HCT116 (cell line): ENCODE results near the gene EIF4G3. TPM values are rescaled to one million over a fixed set of nuclear protein-coding genes. Genes with fewer than 3 reads are reported as not detected.

ENCODE experiments used
- ATAC-seq: fragments of 200-7000 bp; cut with Tn5 transposase; 2 replicates; pipeline ENCODE4 v1.9.1; 2020; ENCODE audit warnings: mild to moderate bottlenecking, moderate library complexity
- BruUV-seq: library from RNA; stranded (reverse); fragments of 400-500 nt; replicated peaks from 2 replicates; lab custom pipeline; 2021; lab: Mats Ljungman, UMichigan
- CTCF ChIA-PET: fragments of 300-600 bp; sonication (Branson Sonifier 250); formaldehyde crosslinking; loops from one replicate; lab custom pipeline; 2021; ENCODE audit warnings: antibody characterized with exemption; lab: Charles Lee
- POLR2A ChIA-PET: fragments of 300-600, 350-600 bp; sonication (Branson Sonifier 250); formaldehyde crosslinking; loops from one replicate; lab custom pipeline; 2021; ENCODE audit warnings: antibody characterized with exemption; lab: Charles Lee
- RAD21 ChIA-PET, 2 experiments: fragments of 300-600 bp; sonication (Branson Sonifier 250); formaldehyde crosslinking; loops; one replicate each; lab custom pipeline; 2023; ENCODE audit warnings: low total read pairs in 2 of 2; ENCODE audit not compliant: uncharacterized antibody in 2 of 2, unreplicated experiment in 2 of 2, low non-redundant PET in 1 of 2; lab: Charles Lee
- DNase-seq: peaks from one replicate; pipeline ENCODE4 v3.0.0-alpha.2; 2010; ENCODE audit warnings: low read depth, low spot score
- H2AFZ ChIP-seq: fragments of 200-600 bp; shearing (Covaris generic), sonication (generic); 2 replicates; pipeline ENCODE4 v1.6.1; 2017; ENCODE audit warnings: low read depth, mixed run types, mixed read lengths, antibody characterized with exemption, low read length; ENCODE audit not compliant: poor library complexity, severe bottlenecking
- H3K27ac ChIP-seq: 2 replicates; pipeline ENCODE4 v1.5.1; 2012; ENCODE audit warnings: low read depth, low read length
- H3K27me3 ChIP-seq: fragments of 200-600 bp; sonication (generic); 2 replicates; pipeline ENCODE4 v1.6.1; 2016; ENCODE audit warnings: mixed run types, low read length, mixed read lengths; ENCODE audit not compliant: insufficient read depth
- H3K36me3 ChIP-seq, 2 experiments: fragments of 200-500 bp in 1 of 2; fragments of 200-600 bp in 1 of 2; sonication (Bioruptor generic) in 1 of 2; sonication (generic) in 1 of 2; 2 replicates each; pipeline versions ENCODE4 v1.5.1 to v1.6.1; 2014 to 2016; ENCODE audit warnings: low read length in 2 of 2, inconsistent platforms in 1 of 2, mixed read lengths in 1 of 2, mixed run types in 1 of 2; ENCODE audit not compliant: insufficient read depth in 2 of 2, control insufficient read depth in 1 of 2
- H3K4me1 ChIP-seq, 2 experiments: fragments of 200-600 bp in 1 of 2; sonication (generic) in 1 of 2; 2 replicates each; pipeline versions ENCODE4 v1.5.1 to v1.6.1; 2012 to 2017; ENCODE audit warnings: low read length in 2 of 2, inconsistent platforms in 1 of 2, mild to moderate bottlenecking in 1 of 2, mixed read lengths in 1 of 2, mixed run types in 1 of 2, moderate library complexity in 1 of 2; ENCODE audit not compliant: insufficient read depth in 2 of 2, control insufficient read depth in 1 of 2
- H3K4me2 ChIP-seq: fragments of 200-600 bp; sonication (generic); 2 replicates; pipeline ENCODE4 v1.6.1; 2017; ENCODE audit warnings: mixed run types, low read length, mixed read lengths
- H3K4me3 ChIP-seq, 2 experiments: fragments of 200-600 bp in 1 of 2; sonication (generic) in 1 of 2; replicated peaks in 1 of 2; 2 replicates each; pipeline ENCODE4 v1.5.1; 2011 to 2016; ENCODE audit warnings: low read length in 2 of 2, control low read depth in 1 of 2, low read depth in 1 of 2, mild to moderate bottlenecking in 1 of 2, mixed read lengths in 1 of 2, mixed run types in 1 of 2
- H3K79me2 ChIP-seq: fragments of 200-600 bp; sonication (generic); 2 replicates; pipeline ENCODE4 v1.6.1; 2017; ENCODE audit warnings: mild to moderate bottlenecking, mixed run types, low read length, moderate library complexity, mixed read lengths; ENCODE audit not compliant: insufficient read depth
- H3K9ac ChIP-seq: fragments of 200-600 bp; sonication (generic); 2 replicates; pipeline ENCODE4 v1.6.1; 2016; ENCODE audit warnings: low read length, mixed read lengths
- H3K9me2 ChIP-seq: fragments of 200-600 bp; sonication (generic), shearing (Covaris generic); 2 replicates; pipeline ENCODE4 v1.6.1; 2017; ENCODE audit warnings: mixed run types, mild to moderate bottlenecking, moderate library complexity; ENCODE audit not compliant: insufficient read depth
- H3K9me3 ChIP-seq, 2 experiments: fragments of 200-500 bp in 1 of 2; fragments of 200-600 bp in 1 of 2; sonication (Bioruptor generic) in 1 of 2; sonication (generic) in 1 of 2; 2 replicates each; pipeline ENCODE4 v1.6.1; 2014 to 2017; ENCODE audit warnings: low read length in 2 of 2, mixed read lengths in 2 of 2, inconsistent platforms in 1 of 2, low read depth in 1 of 2, mild to moderate bottlenecking in 1 of 2, mixed run types in 1 of 2, moderate library complexity in 1 of 2; ENCODE audit not compliant: control insufficient read depth in 1 of 2, insufficient read depth in 1 of 2
- H4K20me1 ChIP-seq: fragments of 200-600 bp; sonication (generic), shearing (Covaris generic); 2 replicates; pipeline ENCODE4 v1.6.1; 2017; ENCODE audit warnings: mixed run types, mild to moderate bottlenecking, moderate library complexity; ENCODE audit not compliant: insufficient read depth
- CBX3 ChIP-seq: IDR thresholded peaks from 2 replicates; pipeline ENCODE4 v1.6.1; 2012; ENCODE audit warnings: low read depth
- CEBPB ChIP-seq: IDR thresholded peaks from 2 replicates; pipeline ENCODE4 v1.6.1; 2012; ENCODE audit warnings: low read depth
- EZH2 ChIP-seq: fragments of 200-600 bp; sonication (generic); IDR thresholded peaks from 2 replicates; pipeline ENCODE4 v1.6.1; 2017; ENCODE audit warnings: antibody characterized with exemption, mixed run types
- MAX ChIP-seq: IDR thresholded peaks from 2 replicates; pipeline ENCODE4 v1.6.1; 2012
- POLR2A ChIP-seq: IDR thresholded peaks from 2 replicates; pipeline ENCODE4 v1.7.0; 2011; ENCODE audit warnings: borderline replicate concordance; ENCODE audit not compliant: insufficient read depth, insufficient read length; ENCODE audit errors: extremely low read depth
- RAD21 ChIP-seq: IDR thresholded peaks from 2 replicates; pipeline ENCODE4 v1.6.1; 2012; ENCODE audit warnings: low read depth, mild to moderate bottlenecking
- SP1 ChIP-seq: IDR thresholded peaks from 2 replicates; pipeline ENCODE4 v1.6.1; 2012; ENCODE audit warnings: low read depth
- TCF7L2 ChIP-seq: IDR thresholded peaks from 2 replicates; pipeline ENCODE4 v1.7.0; 2011; ENCODE audit warnings: borderline replicate concordance, inconsistent platforms; ENCODE audit not compliant: insufficient read depth, insufficient read length; ENCODE audit errors: extremely low read depth
- YY1 ChIP-seq: IDR thresholded peaks from 2 replicates; pipeline ENCODE4 v1.6.1; 2011; ENCODE audit warnings: low read length, low read depth, moderate library complexity, mild to moderate bottlenecking; ENCODE audit not compliant: insufficient replicate concordance; ENCODE audit errors: extremely low read depth
- ZBTB33 ChIP-seq: IDR thresholded peaks from 2 replicates; pipeline ENCODE4 v1.6.1; 2011; ENCODE audit warnings: mild to moderate bottlenecking, low read length, moderate library complexity; ENCODE audit not compliant: insufficient replicate concordance; ENCODE audit errors: extremely low read depth
- ZNF274 ChIP-seq: fragments of 200-500 bp; sonication (Bioruptor generic); IDR thresholded peaks from 2 replicates; pipeline ENCODE4 v1.6.1; 2014; ENCODE audit warnings: mild to moderate bottlenecking, low read depth, low read length, inconsistent platforms
- intact Hi-C: fragments of 100-400 bp; cut with micrococcal nuclease; formaldehyde crosslinking; loops from 2 replicates; pipeline ENCODE4 v1.10.0; 2022
- total RNA-seq: library from RNA; stranded (reverse); gene quantifications from one replicate; pipeline ENCODE4 v1.2.1, GENCODE V29; 2021; ENCODE audit not compliant: unreplicated experiment
- TF ChIP-seq, protein P1 (sequence below), 3 experiments: fragments of 200-600 bp in 1 of 3; sonication (generic) in 1 of 3; IDR thresholded peaks in 2 of 3; conservative IDR thresholded peaks in 1 of 3; 2 replicates each; pipeline ENCODE4 v1.5.1; 2012 to 2017; ENCODE audit warnings: low read depth in 2 of 3, low read length in 2 of 3, antibody characterized with exemption in 1 of 3, borderline replicate concordance in 1 of 3, control low read depth in 1 of 3, mild to moderate bottlenecking in 1 of 3, mixed read lengths in 1 of 3, mixed run types in 1 of 3, moderate library complexity in 1 of 3; ENCODE audit not compliant: insufficient read depth in 1 of 3
- TF ChIP-seq, protein P2 (sequence below): IDR thresholded peaks from 2 replicates; pipeline ENCODE4 v1.6.1; 2012; ENCODE audit warnings: low read depth

EIF4G3 gene
- total RNA-seq, 1 experiment from 2014 or later, result 40.1 TPM

DNA sequence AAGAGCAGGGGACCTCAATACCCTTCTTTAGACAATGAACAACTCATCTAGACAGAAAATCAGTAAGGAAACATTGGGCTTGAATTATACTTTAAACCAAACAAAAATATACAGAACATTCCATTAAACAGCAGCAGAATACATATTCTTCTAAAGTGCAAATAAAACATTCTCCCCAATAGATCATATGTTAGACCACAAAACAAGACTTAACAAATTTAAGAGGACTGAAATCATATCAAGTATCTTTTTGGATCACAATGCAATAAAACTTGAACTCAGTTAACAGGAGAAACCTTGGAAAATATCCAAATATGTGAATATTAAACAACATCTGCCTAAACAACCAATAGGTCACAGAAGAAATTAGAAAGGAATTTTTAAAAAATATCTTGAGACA, 341.9 kb downstream of the EIF4G3 start:
- ChIA-PET RAD21 (no interaction called here), POLR2A (no interaction called here), CTCF (no interaction called here)
- DNase-seq (no peak), ATAC-seq (no peak)
- H3K27ac ChIP-seq, result no peak overlapping the region
- no peak overlapping the region for H3K4me2 ChIP-seq
- no peaks in the 10 kb centered on the region for H3K36me3 ChIP-seq
- no TSS peak for BruUV-seq
- no peaks in the 10 kb centered on the region for H3K9me2 ChIP-seq
- H3K27me3 ChIP-seq, result no peaks in the 10 kb centered on the region
- H3K9me3 ChIP-seq, result no peaks in the 10 kb centered on the region
- H2AFZ ChIP-seq, result no peak overlapping the region
- intact Hi-C loops, result no loop called here
- no peaks in the 10 kb centered on the region; the same call in 1 of the 2 replicates for H4K20me1 ChIP-seq
- TF ChIP-seq CBX3, result no peak
- no peak for TF ChIP-seq RAD21
- no peak for TF ChIP-seq SP1
- TF ChIP-seq, protein P1, sequence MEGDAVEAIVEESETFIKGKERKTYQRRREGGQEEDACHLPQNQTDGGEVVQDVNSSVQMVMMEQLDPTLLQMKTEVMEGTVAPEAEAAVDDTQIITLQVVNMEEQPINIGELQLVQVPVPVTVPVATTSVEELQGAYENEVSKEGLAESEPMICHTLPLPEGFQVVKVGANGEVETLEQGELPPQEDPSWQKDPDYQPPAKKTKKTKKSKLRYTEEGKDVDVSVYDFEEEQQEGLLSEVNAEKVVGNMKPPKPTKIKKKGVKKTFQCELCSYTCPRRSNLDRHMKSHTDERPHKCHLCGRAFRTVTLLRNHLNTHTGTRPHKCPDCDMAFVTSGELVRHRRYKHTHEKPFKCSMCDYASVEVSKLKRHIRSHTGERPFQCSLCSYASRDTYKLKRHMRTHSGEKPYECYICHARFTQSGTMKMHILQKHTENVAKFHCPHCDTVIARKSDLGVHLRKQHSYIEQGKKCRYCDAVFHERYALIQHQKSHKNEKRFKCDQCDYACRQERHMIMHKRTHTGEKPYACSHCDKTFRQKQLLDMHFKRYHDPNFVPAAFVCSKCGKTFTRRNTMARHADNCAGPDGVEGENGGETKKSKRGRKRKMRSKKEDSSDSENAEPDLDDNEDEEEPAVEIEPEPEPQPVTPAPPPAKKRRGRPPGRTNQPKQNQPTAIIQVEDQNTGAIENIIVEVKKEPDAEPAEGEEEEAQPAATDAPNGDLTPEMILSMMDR (IDR thresholded peaks at IDR 0.05 in 2 of 3, conservative IDR thresholded peaks at IDR 0.05 in 1 of 3; ENCODE audit: borderline replicate concordance in 1 of 3, insufficient read depth in 1 of 3, low read depth in 2 of 3, low read length in 2 of 3), result no peak
- H3K4me3 ChIP-seq, result no peak overlapping the region
- no peaks in the 10 kb centered on the region for H3K79me2 ChIP-seq
- no peaks in the 10 kb centered on the region for H3K4me1 ChIP-seq
- no peak overlapping the region for H3K9ac ChIP-seq

- no TSS peak for BruUV-seq
- TF ChIP-seq TCF7L2, result no peak
- no peak for TF ChIP-seq YY1
- TF ChIP-seq EZH2, result no peak
- TF ChIP-seq ZNF274, result no peak
- TF ChIP-seq, protein P2, sequence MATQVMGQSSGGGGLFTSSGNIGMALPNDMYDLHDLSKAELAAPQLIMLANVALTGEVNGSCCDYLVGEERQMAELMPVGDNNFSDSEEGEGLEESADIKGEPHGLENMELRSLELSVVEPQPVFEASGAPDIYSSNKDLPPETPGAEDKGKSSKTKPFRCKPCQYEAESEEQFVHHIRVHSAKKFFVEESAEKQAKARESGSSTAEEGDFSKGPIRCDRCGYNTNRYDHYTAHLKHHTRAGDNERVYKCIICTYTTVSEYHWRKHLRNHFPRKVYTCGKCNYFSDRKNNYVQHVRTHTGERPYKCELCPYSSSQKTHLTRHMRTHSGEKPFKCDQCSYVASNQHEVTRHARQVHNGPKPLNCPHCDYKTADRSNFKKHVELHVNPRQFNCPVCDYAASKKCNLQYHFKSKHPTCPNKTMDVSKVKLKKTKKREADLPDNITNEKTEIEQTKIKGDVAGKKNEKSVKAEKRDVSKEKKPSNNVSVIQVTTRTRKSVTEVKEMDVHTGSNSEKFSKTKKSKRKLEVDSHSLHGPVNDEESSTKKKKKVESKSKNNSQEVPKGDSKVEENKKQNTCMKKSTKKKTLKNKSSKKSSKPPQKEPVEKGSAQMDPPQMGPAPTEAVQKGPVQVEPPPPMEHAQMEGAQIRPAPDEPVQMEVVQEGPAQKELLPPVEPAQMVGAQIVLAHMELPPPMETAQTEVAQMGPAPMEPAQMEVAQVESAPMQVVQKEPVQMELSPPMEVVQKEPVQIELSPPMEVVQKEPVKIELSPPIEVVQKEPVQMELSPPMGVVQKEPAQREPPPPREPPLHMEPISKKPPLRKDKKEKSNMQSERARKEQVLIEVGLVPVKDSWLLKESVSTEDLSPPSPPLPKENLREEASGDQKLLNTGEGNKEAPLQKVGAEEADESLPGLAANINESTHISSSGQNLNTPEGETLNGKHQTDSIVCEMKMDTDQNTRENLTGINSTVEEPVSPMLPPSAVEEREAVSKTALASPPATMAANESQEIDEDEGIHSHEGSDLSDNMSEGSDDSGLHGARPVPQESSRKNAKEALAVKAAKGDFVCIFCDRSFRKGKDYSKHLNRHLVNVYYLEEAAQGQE, result no peak
- no peak for TF ChIP-seq CEBPB
- TF ChIP-seq MAX, result no peak
- no peak for TF ChIP-seq POLR2A
- TF ChIP-seq ZBTB33, result no peak
These were observed 342.5 kb downstream of the EIF4G3 start for GRCh38 chr1:20834192-20834591.

More at GRCh38 chr1:20834192-20834591, 342.5 kb downstream of the EIF4G3 start:
- Histone ChIP-seq H3K36me3 (no peaks in the 10 kb centered on the region), H3K9me2 (no peaks in the 10 kb centered on the region), H3K4me2 (no peak overlapping the region), H3K4me1 (no peaks in the 10 kb centered on the region), H3K9me3 (no peaks in the 10 kb centered on the region), H3K79me2 (no peaks in the 10 kb centered on the region), H2AFZ (no peak overlapping the region), H4K20me1 (no peaks in the 10 kb centered on the region; the same call in 1 of the 2 replicates), H3K4me3 (no peak overlapping the region), H3K9ac (no peak overlapping the region), H3K27me3 (no peaks in the 10 kb centered on the region), H3K27ac (no peak overlapping the region)
- ATAC-seq, result no peak
- RAD21 ChIA-PET, result no interaction called here
- intact Hi-C loops, result no loop called here
- POLR2A ChIA-PET, result no interaction called here
- CTCF ChIA-PET, result no interaction called here
- no peak for DNase-seq
